HepG2 (cell line): Measurements from ENCODE around the gene PITPNM2. TPM values are rescaled to one million over a fixed set of nuclear protein-coding genes. Genes with fewer than 3 reads are reported as not detected.

Experiments
- ATAC-seq: fragments of 200-7000 bp; cut with Tn5 transposase; 3 replicates; pipeline ENCODE4 v1.9.1; 2020; ENCODE audit warnings: mild to moderate bottlenecking, moderate library complexity
- BruUV-seq: library from RNA; stranded (reverse); fragments of 400-500 nt; replicated peaks from 2 replicates; lab custom pipeline; 2021; lab: Mats Ljungman, UMichigan
- CTCF ChIA-PET: fragments of 300-600 bp; formaldehyde crosslinking; extraction: SDS; loops from one replicate; lab custom pipeline; 2021; ENCODE audit warnings: low total read pairs, inconsistent platforms, low intra/inter-chr PET ratio; lab: Yijun Ruan, JAX
- POLR2A ChIA-PET: fragments of 350-600 bp; sonication (Branson Sonifier 250); formaldehyde crosslinking; loops from one replicate; lab custom pipeline; 2020; ENCODE audit warnings: antibody characterized with exemption, inconsistent platforms; lab: Yijun Ruan, JAX
- DNase-seq: peaks from one replicate; pipeline ENCODE4 v3.0.0-alpha.2; 2015; ENCODE audit warnings: low spot score
- FAIRE-seq: peaks from 3 replicates; lab custom pipeline; 2011; peaks lifted over from hg19 to GRCh38; lab: Jason Lieb, UNC
- H2AFZ ChIP-seq: one replicate; pipeline ENCODE4 v1.6.1; 2011; ENCODE audit warnings: low read length, inconsistent platforms
- H3K27ac ChIP-seq: fragments of 300-600 bp; 3 replicates; pipeline ENCODE4 v1.8.0; 2011; ENCODE audit warnings: mixed run types, mild to moderate bottlenecking, mixed read lengths, low read length, inconsistent platforms; ENCODE audit not compliant: insufficient read depth; ENCODE audit errors: extremely low read length
- H3K27me3 ChIP-seq, 2 experiments: fragments of 200-600 bp in 1 of 2; 2 replicates in 1 of 2; 3 replicates in 1 of 2; pipeline versions ENCODE4 v1.6.0 to v1.8.0; 2011; ENCODE audit warnings: low read length in 2 of 2, mild to moderate bottlenecking in 2 of 2, moderate library complexity in 2 of 2, inconsistent platforms in 1 of 2; ENCODE audit not compliant: insufficient read depth in 2 of 2, control insufficient read depth in 1 of 2
- H3K36me3 ChIP-seq, 2 experiments: fragments of 200-600 bp in 1 of 2; replicated peaks in 1 of 2; 2 replicates in 1 of 2; 3 replicates in 1 of 2; pipeline versions ENCODE4 v1.5.1 to v1.8.0; 2011; ENCODE audit warnings: low read length in 2 of 2, inconsistent platforms in 1 of 2; ENCODE audit not compliant: insufficient read depth in 2 of 2, control insufficient read depth in 1 of 2
- H3K4me1 ChIP-seq: 2 replicates; pipeline ENCODE4 v1.5.1; 2012; ENCODE audit warnings: low read length, inconsistent platforms; ENCODE audit not compliant: insufficient read depth
- H3K4me2 ChIP-seq: 2 replicates; pipeline ENCODE4 v1.6.0; 2011; ENCODE audit warnings: low read depth, low read length, inconsistent platforms
- H3K4me3 ChIP-seq, 3 experiments: fragments of 200-600 bp in 1 of 3; sonication (generic), shearing (Covaris generic) in 1 of 3; replicated peaks in 1 of 3; 2 replicates each; pipeline ENCODE4 v1.5.1; 2011 to 2016; ENCODE audit warnings: low read length in 3 of 3, inconsistent platforms in 2 of 3, low read depth in 2 of 3, mild to moderate bottlenecking in 2 of 3, control low read depth in 1 of 3, mixed read lengths in 1 of 3; ENCODE audit not compliant: insufficient read depth in 1 of 3
- H3K79me2 ChIP-seq: one replicate; pipeline ENCODE4 v1.6.1; 2011; ENCODE audit warnings: low read length, inconsistent platforms; ENCODE audit not compliant: insufficient read depth
- H3K9ac ChIP-seq: 2 replicates; pipeline ENCODE4 v1.6.0; 2011; ENCODE audit warnings: mild to moderate bottlenecking, low read depth, low read length, inconsistent platforms; ENCODE audit not compliant: insufficient read depth
- H3K9me3 ChIP-seq: 2 replicates; pipeline ENCODE4 v1.5.1; 2012; ENCODE audit warnings: mild to moderate bottlenecking, low read length
- H4K20me1 ChIP-seq: 2 replicates; pipeline ENCODE4 v1.6.0; 2011; ENCODE audit warnings: inconsistent platforms, mild to moderate bottlenecking, low read length, moderate library complexity; ENCODE audit not compliant: insufficient read depth
- NFIC ChIP-seq: IDR thresholded peaks from 2 replicates; pipeline ENCODE4 v1.6.1; 2012; ENCODE audit warnings: mild to moderate bottlenecking, low read length, inconsistent platforms
- NFKB2 ChIP-seq: sonication (generic); formaldehyde crosslinking; IDR thresholded peaks from 2 replicates; pipeline ENCODE4 v1.4.0; 2020; ENCODE audit warnings: missing genetic modification reagents, borderline replicate concordance
- ZNF552 ChIP-seq: sonication (generic); formaldehyde crosslinking; IDR thresholded peaks from 2 replicates; pipeline ENCODE4 v1.9.0; 2022; ENCODE audit warnings: missing genetic modification reagents, mild to moderate bottlenecking, borderline replicate concordance
- ZNF605 ChIP-seq: sonication (generic); formaldehyde crosslinking; IDR thresholded peaks from 2 replicates; pipeline ENCODE4 v1.8.0; 2022; ENCODE audit warnings: mild to moderate bottlenecking, missing genetic modification reagents
- WGBS: methylation state at CpG from one replicate; pipeline ENCODE4 v1.1.6; 2017; ENCODE audit warnings: low lambda C conversion rate; 5-methylcytosine and 5-hydroxymethylcytosine counted together
- in situ Hi-C: cut with HindIII; loops from 2 replicates; pipeline ENCODE4 v1.10.0; 2017; ENCODE audit warnings: low pct_unique_long_range_greater_than_20kb; ENCODE audit not compliant: extremely low pct_ligation_motif_present
- intact Hi-C: fragments of 100-400 bp; cut with micrococcal nuclease; formaldehyde crosslinking; loops from one replicate; pipeline ENCODE4 v1.10.0; 2022; ENCODE audit not compliant: unreplicated experiment
- polyA plus RNA-seq, 8 experiments: library from polyadenylated mRNA; depleted of rRNA in 3 of 8; stranded (reverse) in 7 of 8; unstranded in 1 of 8; fragments of >200 nt; fragmentation: Illumina TruSeq in 4 of 8; extraction: Trizol in 4 of 8; gene quantifications; 2 replicates each; pipeline versions ENCODE4 v1.2.1 to v1.2.3, GENCODE V29; 2011 to 2016; ENCODE audit warnings: low read depth in 4 of 8, missing spikeins in 1 of 8, mixed read lengths in 1 of 8; ENCODE audit not compliant: insufficient read depth in 1 of 8
- total RNA-seq, 5 experiments: library from RNA; depleted of rRNA; stranded (reverse); fragments of >200 nt; fragmentation: Illumina TruSeq; extraction: Trizol; gene quantifications; 2 replicates each; pipeline ENCODE4 v1.2.3, GENCODE V29; 2016; ENCODE audit warnings: low read depth in 1 of 5
- TF ChIP-seq, protein P1 (sequence below), 2 experiments: sonication (generic) in 1 of 2; formaldehyde crosslinking in 1 of 2; IDR thresholded peaks; 2 replicates each; pipeline versions ENCODE4 v1.5.1 to v1.6.1; 2011 to 2020; ENCODE audit warnings: borderline replicate concordance in 1 of 2, low read depth in 1 of 2, low read length in 1 of 2, mild to moderate bottlenecking in 1 of 2, missing genetic modification reagents in 1 of 2, moderate library complexity in 1 of 2
- TF ChIP-seq, protein P2 (sequence below): sonication (generic); formaldehyde crosslinking; IDR thresholded peaks from 2 replicates; pipeline ENCODE4 v1.4.0; 2020; ENCODE audit warnings: low read depth, missing genetic modification reagents
- TF ChIP-seq, protein P3 (sequence below): sonication (generic); formaldehyde crosslinking; IDR thresholded peaks from 2 replicates; pipeline ENCODE4 v1.5.0; 2020; ENCODE audit warnings: missing genetic modification reagents, mild to moderate bottlenecking, borderline replicate concordance

PITPNM2 gene
- total and polyA plus RNA-seq, 2 of the 13 experiments (the other 11 are each of a cell fraction or from before 2014, with no cell fraction given), result 4.2 to 5.3 TPM

DNA sequence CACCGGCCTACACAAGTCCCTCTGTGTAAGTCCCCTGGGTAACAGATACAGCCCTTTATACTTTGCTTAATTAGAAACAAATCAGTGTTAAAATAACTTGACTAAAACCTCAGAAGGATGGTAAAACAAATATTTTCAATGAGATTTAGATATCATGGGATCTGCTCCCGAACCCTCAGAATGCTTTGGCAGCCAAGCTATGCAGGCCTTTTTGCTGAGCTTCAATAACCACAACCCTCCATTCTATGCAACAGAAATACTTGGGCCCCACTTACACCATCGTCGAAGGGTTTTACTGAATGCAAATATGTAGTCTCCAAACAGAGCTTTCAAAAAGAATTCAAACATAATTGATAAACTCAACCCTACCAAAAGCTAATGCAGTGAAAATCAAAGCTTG, 29.3 kb upstream of the PITPNM2 start (continued):
- TF ChIP-seq ZNF552 (CRISPR knock-in tag), result no peak
- no peak for TF ChIP-seq NFKB2 (CRISPR knock-in tag)
- TF ChIP-seq, protein P1, sequence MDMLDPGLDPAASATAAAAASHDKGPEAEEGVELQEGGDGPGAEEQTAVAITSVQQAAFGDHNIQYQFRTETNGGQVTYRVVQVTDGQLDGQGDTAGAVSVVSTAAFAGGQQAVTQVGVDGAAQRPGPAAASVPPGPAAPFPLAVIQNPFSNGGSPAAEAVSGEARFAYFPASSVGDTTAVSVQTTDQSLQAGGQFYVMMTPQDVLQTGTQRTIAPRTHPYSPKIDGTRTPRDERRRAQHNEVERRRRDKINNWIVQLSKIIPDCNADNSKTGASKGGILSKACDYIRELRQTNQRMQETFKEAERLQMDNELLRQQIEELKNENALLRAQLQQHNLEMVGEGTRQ (IDR thresholded peaks at IDR 0.05; ENCODE audit: low read depth, low read length), result no peak
- TF ChIP-seq, protein P1 (CRISPR knock-in tag; IDR thresholded peaks at IDR 0.05; ENCODE audit: borderline replicate concordance), result no peak
- TF ChIP-seq, protein P2, sequence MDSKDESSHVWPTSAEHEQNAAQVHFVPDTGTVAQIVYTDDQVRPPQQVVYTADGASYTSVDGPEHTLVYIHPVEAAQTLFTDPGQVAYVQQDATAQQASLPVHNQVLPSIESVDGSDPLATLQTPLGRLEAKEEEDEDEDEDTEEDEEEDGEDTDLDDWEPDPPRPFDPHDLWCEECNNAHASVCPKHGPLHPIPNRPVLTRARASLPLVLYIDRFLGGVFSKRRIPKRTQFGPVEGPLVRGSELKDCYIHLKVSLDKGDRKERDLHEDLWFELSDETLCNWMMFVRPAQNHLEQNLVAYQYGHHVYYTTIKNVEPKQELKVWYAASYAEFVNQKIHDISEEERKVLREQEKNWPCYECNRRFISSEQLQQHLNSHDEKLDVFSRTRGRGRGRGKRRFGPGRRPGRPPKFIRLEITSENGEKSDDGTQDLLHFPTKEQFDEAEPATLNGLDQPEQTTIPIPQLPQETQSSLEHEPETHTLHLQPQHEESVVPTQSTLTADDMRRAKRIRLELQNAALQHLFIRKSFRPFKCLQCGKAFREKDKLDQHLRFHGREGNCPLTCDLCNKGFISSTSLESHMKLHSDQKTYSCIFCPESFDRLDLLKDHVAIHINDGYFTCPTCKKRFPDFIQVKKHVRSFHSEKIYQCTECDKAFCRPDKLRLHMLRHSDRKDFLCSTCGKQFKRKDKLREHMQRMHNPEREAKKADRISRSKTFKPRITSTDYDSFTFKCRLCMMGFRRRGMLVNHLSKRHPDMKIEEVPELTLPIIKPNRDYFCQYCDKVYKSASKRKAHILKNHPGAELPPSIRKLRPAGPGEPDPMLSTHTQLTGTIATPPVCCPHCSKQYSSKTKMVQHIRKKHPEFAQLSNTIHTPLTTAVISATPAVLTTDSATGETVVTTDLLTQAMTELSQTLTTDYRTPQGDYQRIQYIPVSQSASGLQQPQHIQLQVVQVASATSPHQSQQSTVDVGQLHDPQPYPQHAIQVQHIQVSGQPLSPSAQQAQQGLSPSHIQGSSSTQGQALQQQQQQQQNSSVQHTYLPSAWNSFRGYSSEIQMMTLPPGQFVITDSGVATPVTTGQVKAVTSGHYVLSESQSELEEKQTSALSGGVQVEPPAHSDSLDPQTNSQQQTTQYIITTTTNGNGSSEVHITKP (CRISPR knock-in tag), result no peak
- TF ChIP-seq ZNF605 (CRISPR knock-in tag), result no peak

DNA sequence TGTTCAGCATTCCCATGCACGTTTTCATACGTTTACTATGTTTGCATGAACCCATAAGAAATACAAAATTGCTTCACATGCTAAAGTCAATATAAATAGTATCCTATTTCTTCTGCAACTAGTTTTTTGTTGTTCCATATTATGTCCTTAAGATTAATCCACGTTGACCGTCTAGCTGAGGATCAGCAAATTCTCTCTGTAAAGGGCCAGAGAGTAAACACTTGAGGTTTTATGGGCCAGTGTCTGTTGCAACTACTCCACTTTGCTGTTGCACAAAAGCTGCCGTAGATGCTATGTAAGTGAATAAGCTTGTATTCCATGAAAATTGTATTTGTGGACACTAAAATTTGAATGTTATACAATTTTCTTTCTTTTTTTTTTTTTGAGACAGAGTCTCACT, 21.1 kb upstream of the PITPNM2 start:
- peaks cover 10 to 26% of the 10 kb centered on the region in 2 experiments for H3K36me3 ChIP-seq
- H3K9ac ChIP-seq, result no peak overlapping the region
- TF ChIP-seq, protein P3, sequence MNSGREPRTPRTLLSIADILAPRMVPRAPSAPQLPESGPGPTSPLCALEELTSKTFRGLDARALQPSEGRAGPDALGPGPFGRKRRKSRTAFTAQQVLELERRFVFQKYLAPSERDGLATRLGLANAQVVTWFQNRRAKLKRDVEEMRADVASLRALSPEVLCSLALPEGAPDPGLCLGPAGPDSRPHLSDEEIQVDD (CRISPR knock-in tag), result no peak
- TF ChIP-seq NFIC, result no peak
- TF ChIP-seq, all 625 proteins: peak for 0
- 88% methylated on average over 5 of the region's 5 CpGs for WGBS
- no peak for DNase-seq
- H3K27ac ChIP-seq, result no peak overlapping the region
- no peaks in the 10 kb centered on the region for H3K79me2 ChIP-seq
- BruUV-seq, result no TSS peak
- no peak overlapping the region for H3K4me3 ChIP-seq
- no peak overlapping the region for H3K4me2 ChIP-seq
- H2AFZ ChIP-seq, result no peak overlapping the region
- H4K20me1 ChIP-seq, result no peaks in the 10 kb centered on the region
- no peak for FAIRE-seq
- in situ Hi-C loops, result no loop called here
- intact Hi-C loops, result no loop called here
- ChIA-PET CTCF (no interaction called here), POLR2A (no interaction called here)
- H3K4me1 ChIP-seq, result peaks cover 17% of the 10 kb centered on the region
- ATAC-seq, result no peak
- H3K27me3 ChIP-seq, result no peaks in the 10 kb centered on the region
- no peaks in the 10 kb centered on the region for H3K9me3 ChIP-seq
